NCI-H774 (cell line): ENCODE data around the gene FAM210B.
"Not testable (repeated sequence)": the region's sequence is repeated elsewhere in the genome, so short reads cannot be mapped to it uniquely, and the experiment has no call there.

Source experiments
- DNase-seq: peaks from one replicate; lab custom pipeline; 2025; lab: John Stamatoyannopoulos, UW

Gene FAM210B

DNA sequence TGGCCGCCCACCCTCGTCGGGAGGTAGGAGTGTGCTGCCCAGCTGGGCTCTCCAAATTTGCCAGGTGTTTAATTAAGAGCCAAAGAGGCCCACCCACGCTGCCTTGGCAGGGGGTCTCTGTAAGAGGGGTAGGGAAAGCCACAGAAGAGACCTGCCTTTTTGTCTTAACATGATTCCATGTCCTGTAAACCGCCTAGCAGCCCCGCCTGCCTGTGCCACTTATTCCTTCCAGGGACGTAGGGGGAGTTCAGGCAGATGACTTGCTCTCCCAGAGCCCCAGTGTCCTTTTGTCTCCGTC lies 2.1 kb downstream of the FAM210B start:
- no peak for DNase-seq

DNA sequence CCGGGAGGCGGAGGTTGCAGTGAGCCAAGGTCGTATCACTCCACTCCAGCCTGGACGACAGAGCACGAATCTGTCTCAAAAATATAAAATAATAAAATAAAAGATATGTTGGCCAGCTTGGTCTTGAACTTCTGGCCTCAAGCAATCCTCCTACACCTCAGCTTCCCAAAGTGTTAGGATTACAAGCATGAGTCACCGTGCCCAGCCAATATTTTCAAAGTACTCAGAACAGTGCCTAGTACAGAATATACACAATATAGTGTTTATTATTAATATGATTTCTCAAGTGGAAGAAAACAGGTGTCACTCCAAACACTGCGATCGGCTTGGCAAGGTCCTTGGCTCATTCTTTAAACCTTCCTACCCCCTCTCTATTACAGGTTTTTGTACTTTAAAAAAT lies 3.1 kb downstream of the FAM210B start:
- no peak for DNase-seq

DNA sequence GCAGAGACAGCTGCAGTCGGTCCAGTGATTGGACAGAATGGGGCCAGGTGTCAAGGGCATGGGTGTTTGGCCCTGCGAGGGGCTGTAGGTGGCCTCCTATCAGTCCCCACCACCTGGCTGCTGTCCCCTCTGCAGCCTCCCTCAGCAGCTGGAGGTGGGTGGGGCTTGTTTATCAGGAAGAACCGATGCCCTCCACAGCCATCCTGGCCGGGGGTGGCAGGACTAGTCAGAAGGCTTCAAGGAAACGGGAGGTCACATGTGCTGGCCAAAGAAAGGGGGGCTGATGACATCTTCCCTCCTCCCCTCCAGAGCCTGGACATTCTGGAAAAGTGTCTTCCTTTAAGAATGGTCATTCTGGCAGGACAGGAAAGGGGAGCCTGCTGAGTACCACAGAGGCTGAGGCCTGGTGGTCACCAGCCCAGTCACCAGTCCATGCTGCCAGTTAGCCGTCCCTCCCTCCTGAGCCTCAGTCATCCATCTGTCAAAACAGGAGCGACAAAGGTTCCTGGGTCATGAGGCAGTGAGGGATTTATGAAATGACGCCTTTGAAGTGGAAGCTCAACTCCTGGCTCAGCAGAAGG lies 4.1 kb downstream of the FAM210B start:
- no peak for DNase-seq

DNA sequence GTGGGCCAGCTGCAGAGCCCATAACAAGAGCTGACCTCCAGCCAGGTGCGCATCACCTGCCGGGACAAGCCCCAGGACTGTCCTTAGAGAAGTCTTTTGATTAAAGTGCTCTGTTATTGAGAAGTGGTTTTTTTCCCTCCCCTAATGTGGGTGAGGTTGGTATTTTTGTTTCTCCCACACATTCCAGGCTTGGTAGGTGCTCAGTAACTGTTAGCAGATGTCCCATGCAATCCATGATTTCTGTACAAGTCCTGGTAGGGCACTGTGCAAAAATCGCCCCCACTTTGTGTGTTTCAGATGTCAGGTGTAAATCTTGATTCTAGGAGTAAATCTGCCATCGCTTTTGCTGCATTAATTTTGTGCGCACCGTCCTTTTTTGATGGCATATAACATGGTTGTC lies 4.7 kb downstream of the FAM210B start:
- no peak for DNase-seq

DNA sequence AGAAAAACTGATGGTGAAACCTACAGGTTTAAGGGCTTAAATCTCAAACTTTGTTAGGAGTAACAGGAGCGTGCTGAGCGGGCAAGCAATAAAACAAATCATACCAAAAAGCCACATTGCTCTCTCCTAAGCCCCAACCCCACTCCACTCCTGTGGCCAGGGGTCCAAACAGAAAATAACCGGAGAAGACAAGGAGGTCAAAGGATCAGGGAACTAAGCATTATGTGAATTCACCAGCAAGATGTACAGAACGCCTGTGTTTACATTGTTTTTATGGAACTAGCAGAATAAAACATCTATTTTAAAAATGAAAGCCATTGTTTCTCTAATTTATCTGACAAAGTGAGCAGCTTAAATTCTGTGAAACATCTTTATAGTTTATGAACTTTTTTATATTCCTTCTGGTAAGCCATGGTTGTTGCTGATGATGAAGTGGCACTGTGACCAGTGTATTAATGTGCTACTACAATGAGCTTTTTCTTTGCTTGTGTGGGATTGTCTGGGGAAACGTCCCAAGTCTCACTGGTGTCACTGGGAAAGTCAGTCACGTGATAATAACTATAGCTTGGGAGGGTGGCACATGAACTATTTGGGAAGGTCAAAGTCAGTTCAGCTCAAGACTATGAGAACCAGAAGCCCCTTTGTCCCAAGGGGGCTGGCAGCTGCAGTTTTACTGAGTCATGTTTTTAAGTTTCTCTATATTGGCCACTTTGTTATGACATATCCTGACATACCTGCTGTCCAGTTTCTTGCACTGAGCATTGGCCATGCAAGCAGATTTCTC lies 9.8 kb downstream of the FAM210B start:
- DNase-seq = no peak

DNA sequence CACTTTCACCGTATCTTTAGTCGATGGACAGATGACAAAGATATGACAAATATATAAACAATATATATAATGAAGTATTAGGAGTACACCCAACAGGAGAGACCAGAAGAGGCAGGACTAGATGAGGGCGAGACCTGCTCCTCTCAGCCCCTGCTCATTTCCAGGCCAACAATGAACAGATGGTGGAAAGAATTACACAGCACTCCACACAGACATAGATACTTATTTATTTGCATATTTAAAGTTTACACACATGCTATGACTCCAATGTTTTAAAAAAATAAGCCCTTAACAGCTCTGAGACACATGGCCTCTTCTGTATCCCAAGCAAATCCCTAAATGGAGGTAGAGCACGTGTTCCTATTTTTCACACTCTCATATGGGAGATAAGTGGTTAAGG lies 10.4 kb downstream of the FAM210B start:
- DNase-seq = no peak

DNA sequence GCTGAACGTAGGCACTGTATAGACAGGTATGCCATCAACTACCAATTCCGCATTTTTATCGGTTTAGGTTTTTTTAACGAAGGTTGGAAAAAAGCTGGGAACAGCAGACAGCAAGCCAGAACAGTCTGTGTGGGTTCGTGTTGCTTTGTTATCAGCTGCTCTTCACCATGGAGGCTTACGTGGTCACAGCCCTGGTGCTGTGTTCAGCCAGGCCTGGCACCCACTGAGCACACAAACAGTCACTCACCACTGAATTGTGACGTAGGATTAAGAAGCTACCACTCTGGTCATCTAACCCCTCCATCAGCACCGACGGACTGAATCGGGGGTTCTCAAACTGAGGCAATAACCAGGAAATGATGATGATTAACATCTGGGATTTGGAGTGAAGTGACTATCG lies 13.2 kb downstream of the FAM210B start:
- DNase-seq = no peak

DNA sequence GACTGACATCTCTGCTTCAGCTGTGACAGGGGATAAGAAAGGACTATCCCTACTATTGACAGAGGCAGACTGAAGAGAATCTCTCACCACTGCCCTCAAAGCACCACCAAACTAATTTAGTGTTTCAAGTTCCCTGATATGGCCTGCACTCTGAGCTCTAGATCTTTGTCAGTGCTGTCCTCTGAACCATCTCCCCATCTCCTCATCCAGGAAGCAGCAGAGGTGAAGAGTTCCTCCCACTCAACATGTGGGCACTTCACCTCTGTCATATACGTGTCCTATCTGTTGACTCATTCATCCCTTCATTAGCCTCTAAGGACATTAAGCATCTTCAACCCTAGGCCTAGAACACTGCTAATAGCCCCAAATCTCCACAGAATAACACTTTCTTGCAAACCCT lies 14.1 kb downstream of the FAM210B start:
- no peak for DNase-seq

DNA sequence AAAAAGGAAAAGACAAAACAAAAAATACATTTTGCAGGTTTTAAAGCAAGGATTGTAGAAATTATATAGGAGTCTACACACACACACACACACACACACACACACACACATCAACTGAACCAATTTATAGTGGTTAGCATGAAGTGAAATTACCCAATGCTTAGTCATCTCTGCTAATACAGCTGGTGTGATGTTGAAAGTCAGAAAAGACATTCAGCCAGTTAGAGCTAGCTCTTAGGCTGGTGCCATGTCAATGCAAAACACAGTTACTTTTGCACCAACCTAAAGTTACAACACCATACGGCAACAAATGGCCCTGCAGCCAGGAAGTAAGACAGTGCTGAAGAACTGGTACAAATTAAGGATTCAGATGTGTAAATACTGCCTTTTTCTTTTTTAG lies 15.2 kb downstream of the FAM210B start:
- DNase-seq = no peak

DNA sequence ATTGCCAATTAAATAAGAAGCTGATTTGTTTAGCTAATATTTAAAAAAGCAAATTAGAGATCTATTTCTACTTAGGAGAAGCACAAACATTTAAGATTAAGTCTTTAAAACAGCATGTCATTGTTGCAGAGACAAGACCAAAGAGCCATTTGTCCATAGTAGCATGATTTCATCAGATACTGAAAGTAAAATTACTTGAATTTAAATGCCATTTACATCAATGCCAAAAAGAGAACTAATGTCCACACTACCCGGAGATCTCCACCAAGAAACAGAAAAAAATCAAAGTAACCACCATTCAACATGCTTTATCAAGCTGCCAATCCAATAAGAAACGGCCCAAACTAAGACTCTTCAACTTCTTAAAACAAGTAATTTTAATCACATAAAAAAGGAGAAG lies 17.6 kb downstream of the FAM210B start:
- DNase-seq = no peak

DNA sequence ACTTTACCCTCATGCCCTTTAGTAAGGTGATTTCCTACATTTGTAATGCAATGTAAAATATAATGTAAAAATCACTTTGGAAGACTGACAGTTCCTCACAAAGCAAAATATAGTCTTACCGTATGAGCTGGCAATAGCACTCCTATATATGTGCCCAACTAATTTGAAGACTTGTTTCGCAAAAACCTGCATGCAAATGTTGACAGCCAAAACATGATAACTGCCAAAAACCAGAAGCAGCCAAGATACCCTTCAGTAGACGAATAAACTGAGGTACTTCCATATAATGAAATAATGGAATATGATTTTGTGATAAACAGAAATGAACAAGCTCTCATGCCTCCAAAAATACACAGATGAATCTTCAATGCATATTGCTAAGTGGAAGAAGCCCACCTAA lies 19.6 kb downstream of the FAM210B start:
- DNase-seq = no peak

DNA sequence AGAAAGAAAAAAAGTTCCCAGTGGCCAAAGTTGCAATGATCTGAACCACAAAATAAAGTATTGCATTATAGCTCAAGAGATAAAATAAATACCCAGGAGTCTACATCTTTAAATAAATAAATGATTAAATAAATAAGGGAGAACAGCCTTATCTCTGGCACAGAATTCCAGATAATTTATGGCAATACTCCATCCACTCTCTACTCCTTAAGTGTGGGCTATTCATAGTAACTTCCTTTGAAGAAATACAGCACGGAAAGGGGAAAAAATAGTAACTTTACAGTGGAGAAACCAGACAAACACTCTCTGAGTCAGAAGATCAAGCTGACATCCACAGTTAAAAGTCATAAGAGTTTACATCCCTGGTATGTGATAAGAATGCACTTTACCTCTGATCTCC lies 21.6 kb downstream of the FAM210B start:
- DNase-seq = no peak

DNA sequence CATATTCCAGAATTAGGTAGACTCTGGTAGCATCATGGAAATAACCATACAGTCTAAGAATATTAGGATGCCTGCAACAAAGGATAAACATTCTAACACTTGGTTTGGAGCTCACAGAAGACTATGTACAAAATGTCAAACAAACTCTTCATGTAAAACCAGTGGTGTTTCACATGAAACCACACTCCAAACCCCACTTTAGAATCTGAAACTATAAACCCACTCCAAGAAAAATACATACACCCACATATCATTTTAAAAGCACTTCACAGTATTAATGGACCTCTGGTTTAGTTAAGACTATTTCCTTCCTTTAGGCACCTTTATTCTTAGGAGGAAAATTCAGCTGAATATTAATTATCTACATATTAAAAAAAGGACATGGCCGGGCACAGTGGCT lies 22.7 kb downstream of the FAM210B start:
- DNase-seq = no peak

DNA sequence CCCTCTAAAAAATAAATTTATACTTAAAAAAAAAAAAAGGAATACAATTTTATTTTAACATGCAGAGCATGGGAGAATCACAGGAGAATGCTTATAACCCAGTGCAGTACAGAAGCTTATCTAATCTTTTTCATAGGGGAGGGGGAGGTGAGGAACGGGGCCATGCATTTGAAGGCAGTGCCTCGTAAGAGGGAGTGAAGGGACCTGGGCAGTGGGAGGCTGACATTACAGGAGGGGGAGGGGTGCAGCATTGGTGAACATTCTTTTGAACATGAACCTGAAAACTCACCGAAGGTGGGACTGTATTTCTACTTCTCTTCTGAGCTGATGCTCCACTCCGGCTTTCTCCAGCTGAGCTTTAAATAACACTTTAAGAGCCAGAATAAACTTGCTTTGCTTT lies 23.9 kb downstream of the FAM210B start:
- no peak for DNase-seq

DNA sequence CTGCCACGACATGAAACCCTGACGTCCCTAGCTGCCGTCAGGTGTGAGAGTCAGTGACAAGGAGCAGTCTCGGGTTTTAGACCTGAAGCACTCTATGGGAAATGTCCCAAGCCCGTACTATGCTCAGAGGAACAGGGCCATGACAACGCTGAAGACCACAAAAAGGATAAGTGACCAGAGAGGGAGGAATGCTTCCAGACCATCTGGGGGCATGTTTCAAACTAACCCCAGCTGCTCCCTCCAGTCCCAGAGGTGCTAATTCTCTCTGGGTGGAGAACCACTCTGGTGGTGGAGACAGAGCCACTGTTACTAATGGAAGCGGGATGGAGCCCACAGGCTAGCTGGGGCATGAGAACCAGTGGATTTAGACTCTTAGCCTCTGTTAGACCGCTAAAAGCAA lies 24.6 kb downstream of the FAM210B start:
- DNase-seq = no peak

DNA sequence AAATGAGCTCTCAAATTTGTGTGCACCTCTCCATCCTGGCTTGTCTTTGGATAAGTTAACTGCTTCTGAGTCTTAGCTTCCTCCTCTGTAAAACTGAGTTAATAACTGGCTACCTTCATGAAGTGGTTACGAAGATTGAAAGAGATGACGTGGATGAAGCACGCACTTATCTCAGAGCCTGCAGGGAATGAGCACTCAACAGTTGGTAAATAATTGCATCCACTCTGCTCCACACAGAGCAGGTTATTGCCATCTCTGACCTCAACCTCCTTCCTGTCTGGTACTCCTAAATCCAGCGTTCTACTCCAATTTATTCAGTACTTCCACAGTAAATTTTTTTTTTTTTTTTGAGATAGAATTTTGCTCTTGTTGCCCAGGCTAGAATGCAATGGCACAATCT lies 26.4 kb downstream of the FAM210B start:
- DNase-seq = no peak

DNA sequence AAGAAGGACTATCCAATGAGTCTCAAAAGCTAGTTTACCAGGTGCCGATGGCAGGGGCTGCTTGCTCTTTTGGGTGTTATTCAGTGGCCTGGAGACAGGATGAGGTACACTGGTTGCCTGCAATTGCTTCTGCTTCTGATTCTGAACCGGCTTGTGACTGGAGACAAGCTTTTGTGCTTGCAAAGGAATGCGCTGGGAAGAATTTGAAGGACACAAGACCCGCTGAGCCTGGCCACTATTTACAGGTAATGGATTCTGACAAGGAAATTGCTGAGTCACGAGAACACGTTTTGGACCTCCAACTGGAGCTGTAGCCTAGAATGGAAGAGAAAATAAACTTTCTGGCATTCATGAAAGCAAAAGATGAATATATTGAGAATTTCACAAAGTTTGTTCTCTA lies 27.4 kb downstream of the FAM210B start:
- no peak for DNase-seq

DNA sequence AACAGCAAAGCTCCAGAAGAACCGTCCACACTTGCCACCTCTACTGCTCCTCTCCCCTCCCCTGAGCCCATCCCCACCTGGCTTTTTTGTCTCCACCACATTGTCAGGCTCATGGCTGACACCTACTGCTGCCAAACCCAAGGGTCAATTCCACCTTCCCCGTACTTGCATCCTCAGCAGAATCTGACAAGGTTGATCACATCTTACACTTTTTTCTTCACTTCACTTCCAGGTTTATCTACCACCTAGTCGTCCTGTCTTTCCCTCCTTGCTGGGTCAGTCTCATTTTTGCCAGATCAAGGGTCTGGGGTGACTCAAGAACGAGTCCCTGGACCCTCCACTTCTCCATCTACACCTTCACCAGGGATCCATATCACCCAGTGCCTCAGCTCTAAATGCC lies 30.1 kb downstream of the FAM210B start:
- no peak for DNase-seq

DNA sequence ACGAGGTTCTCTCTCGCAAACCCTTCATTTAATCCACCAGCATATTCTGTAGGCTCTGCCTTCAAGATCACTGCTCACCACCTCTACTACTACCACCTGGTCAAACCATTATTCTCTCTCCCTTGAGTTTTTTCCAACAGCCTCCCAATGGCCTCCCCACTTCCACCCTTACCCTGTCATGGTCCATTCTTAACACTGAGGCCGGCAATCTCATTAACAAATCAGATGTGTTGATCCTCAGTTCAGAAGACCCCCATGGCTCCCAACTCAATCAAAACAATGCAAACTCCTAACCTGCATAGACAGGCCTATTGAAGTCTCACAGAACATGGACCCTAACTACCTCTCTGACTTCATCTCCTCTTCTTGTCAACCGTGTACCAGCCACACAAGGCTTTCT lies 31.0 kb downstream of the FAM210B start:
- no peak for DNase-seq

DNA sequence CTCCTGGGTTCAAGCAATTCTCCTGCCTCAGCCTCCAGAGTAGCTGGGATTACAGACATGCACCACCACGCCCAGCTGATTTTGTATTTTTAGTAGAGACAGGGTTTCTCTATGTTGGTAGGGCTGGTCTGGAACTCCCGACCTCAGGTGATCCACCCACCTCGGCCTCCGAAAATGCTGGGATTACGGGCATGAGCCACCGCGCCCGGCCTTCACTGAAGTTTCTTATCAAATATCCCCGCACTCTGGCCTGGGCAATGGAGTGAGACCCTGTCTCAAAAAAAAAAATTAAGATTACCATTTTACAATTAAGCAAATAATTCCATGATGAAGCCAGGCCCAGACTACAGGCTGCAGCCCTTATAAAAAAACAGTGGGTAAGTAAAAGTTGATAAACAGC lies 31.6 kb downstream of the FAM210B start:
- not testable (repeated sequence) for DNase-seq

DNA sequence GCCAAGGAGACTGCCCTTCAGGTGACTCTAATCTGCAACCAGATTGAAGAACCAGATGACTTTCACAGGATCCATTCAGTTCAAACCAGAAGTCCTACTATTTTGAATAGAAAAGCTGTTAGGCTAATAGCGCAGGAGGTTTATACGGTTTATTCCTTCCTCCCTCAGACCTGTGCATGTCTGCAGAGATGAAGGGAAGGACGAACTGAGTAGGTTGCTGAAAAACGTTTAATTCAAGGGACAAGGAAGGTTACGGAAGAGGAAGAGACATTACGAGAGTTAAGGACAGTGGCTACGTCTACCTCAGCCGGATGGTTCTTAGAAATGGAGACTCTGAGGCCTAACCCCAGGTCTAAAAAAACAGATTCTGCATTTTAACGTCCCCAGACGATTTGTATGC lies 32.3 kb downstream of the FAM210B start:
- DNase-seq = no peak

DNA sequence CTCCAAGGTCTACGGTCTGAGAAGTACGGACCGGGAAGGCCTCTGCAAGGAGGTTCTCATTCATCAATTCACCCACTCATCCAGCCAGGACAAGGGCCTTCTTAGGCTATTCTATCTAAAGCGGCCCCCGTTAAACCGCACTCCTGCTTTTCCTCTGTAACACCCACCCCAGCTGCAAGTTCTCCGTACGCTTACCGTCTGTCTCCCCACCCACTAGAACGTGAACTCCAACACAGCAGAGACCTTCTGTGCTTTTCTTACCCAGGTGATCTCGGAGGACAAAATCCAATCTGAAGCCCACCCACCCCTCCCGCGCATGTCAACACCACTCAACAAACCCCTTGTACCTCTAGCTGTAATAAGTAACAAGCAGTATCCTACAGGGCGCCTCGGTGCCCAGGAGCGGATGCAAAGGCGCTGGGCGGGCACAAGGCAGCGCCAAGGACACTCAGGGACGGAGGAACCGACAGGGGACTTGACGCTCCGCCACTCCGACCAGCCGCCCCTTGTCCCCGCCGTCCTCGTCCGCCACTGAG lies 32.9 kb downstream of the FAM210B start:
- DNase-seq = no peak

DNA sequence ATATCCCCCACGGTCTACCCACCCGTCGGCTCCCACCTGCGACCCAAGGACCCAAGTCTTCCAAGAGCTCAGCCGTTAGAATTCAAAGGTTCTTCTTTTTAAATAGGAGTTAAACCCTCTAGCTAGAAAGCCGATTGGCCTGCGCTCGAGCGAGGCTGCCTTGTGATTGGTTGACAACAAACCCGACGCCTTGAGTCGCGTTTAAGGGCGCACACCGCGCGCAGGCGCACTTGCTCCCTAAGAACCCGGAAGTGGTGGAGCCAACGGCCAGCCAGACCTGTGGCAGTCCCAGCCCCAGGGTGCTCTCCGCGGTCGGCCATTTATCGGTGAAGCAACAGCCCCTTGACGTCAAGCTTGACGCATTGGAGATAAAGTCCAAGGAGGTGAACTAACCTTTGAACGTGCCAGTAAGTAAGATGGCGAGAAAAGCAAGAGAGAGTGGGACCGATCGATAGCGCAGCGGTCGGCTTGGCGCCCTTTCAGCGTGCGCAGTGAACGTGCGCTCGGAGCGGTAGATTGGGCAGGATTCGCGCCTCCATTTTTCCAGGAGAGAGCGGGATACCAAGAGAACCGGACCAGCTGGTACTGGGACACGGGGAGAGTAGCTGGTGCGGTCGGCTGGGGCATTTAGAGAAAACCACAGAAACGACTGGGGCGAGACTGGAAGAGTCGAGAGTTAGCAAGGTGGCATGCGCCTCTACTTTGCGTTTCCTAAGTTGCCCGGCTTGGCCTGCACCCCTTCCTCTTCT lies 33.5 kb downstream of the FAM210B start, which contains the start of the genes AURKA and CSTF1:
AURKA (minus strand) TSS at position 84 of the 749 bp plus-strand sequence. CDS start 4,018 bp downstream, outside the sequence.
CSTF1 (plus strand) TSS at position 514 of the 749 bp plus-strand sequence. CDS start 2,908 bp downstream, outside the sequence.
- DNase-seq = peak; percentile 98
